ENCODE measurements around the gene IGDCC3.

GRCh38 chr15:65418596-65418995 is 40.8 kb upstream of the IGDCC3 start:
- no peak for TF ChIP-seq CTCF (IDR thresholded peaks at IDR 0.05; ENCODE audit: insufficient read depth, low read length)
- no peak for TF ChIP-seq REST (IDR thresholded peaks at IDR 0.05; ENCODE audit: insufficient replicate concordance, low read depth)
- no peak for TF ChIP-seq GABPA (IDR thresholded peaks at IDR 0.05; ENCODE audit: low read depth)
- no peak for TF ChIP-seq POLR2AphosphoS5 (IDR thresholded peaks at IDR 0.05; ENCODE audit: low read depth)
